OCI-LY1 (cell line): Measurements from ENCODE around the gene ZMAT2.

Source experiments
- CTCF ChIP-seq: fragments of 200-600 bp; sonication (generic), shearing (Covaris generic); IDR thresholded peaks from 2 replicates; pipeline ENCODE4 v1.5.1; 2017; ENCODE audit warnings: mild to moderate bottlenecking, antibody characterized with exemption, low read length, moderate library complexity, mixed read lengths
- EZH2 ChIP-seq: fragments of 200-600 bp; sonication (generic), shearing (Covaris generic); IDR thresholded peaks from 2 replicates; pipeline ENCODE4 v1.8.0; 2017; ENCODE audit warnings: borderline replicate concordance, mixed run types, mild to moderate bottlenecking, antibody characterized with exemption, low read length, moderate library complexity, mixed read lengths

DNA sequence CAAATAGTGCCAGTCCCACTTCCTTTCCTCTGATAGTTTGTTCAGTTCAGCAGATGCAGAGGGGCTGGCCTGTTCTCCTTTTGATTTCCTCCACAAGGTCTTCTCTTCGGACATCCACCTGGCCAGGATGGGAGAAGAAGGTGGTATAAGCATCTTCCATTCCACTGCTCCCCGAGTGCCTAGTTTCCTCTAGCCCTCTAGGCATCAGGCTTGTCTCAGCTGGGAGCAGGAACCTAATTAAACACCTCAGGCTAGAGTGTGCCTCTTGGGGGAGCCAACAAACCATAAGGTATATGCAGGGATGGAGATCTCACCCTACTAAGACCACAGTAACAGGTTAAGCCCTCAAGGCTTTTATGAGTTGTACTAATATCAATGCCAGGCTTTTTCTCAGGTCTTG is 26.0 kb upstream of the ZMAT2 start:
- no peak for TF ChIP-seq CTCF
- TF ChIP-seq EZH2: no peak
